GM18502 (cell line): ENCODE results near the gene SIN3A.
"Not testable (repeated sequence)": the region's sequence is repeated elsewhere in the genome, so short reads cannot be mapped to it uniquely, and the experiment has no call there.

ENCODE experiments used
- ATAC-seq: cut with Tn5 transposase; IDR thresholded peaks from one replicate; pipeline ENCODE4 v1.9.1; 2021; ENCODE audit warnings: mild to moderate bottlenecking; ENCODE audit not compliant: unreplicated experiment, poor library complexity

The SIN3A gene

DNA sequence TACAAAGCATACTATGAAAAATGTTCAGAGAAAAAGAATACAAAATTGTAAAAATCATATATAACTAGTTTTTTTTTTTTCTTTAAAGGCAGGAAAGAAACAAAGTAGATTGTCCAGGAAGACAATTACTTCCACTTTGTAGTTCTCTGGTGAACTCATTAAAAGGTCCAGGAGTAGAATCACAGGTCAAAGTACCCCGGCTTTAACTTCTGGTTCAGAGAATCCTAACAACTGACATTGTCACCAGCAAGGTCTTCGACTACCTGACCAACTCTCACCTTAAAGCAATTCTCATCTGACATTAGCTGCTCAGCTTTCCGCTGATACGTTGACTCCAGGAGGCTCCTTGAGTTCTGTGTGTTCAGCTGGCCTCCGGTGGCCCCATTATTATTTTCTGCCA, 67.5 kb downstream of the SIN3A start:
- ATAC-seq = not testable (repeated sequence)

DNA sequence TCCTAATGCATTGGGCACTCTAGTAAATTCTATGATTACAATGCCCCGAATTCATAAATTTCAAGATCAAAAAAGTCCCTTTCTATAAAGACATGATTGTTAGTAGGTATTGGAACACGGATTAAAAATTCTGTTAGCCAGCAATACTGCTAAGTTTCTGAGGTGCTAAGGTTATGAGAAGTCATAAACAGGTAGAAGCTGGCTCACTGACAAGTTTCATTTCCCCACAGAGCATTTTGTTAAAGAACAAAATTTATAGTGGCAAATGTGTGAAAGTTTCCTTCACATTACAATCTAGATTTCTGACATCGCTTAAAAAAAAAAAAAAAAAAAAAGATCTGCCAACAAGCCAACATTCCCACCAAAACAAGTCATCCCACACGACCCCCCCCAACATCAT, 70.7 kb downstream of the SIN3A start:
- no peak for ATAC-seq

- no peak for ATAC-seq
Observed at GRCh38 chr15:75371901-75372688, 79.4 kb downstream of the SIN3A start.

DNA sequence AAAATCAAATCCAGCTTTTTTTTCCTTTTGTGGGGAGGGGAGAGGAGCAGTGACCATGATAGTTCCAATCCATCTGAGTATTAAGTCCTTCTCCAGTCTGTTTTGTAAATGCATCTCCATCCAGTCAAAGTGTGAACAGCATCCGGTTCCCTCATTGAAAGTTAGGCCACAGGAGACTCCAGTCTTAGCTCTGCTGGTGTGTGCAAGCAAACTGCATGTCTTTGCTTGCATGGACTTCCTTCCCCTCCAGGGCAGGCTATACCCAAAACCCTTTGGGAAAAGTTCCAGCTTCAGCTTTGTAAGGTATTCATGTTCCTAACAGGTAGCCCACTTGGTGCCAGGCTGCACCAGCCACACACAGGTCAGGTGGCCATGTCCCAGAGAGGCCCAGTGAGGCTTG, 80.0 kb downstream of the SIN3A start:
- ATAC-seq = no peak

- no peak for ATAC-seq
Observed at GRCh38 chr15:75369897-75370581, 81.5 kb downstream of the SIN3A start.

DNA sequence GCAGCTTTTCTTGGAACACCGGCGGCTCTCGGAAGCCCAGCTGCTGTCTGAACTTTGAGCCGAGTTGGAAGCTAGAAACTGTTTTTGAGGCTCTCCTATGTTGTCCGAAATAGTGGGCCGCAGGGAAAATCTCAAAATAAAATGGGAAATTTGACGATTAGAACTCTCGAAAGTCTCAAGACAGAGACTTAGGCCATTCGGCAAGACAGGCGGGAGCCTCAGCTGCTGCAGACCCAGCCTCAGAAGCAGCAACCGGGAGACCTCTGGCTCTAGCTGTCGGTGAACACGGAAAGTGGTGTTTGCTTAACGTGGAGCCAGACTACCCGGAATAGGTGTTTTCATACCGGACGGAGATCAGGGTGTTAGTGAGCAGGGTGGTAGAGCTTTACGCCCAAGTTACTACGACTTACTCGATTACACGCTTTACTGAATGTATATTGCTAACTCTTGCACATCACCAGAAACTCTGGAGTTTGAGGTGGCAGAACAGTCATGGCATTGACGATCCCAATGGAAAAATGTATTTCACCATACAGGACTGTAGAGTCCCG, 82.7 kb downstream of the SIN3A start:
- ATAC-seq = peak; percentile 10

GRCh38 chr15:75367913-75368688, 83.4 kb downstream of the SIN3A start, which contains the start of gene MAN2C1:
MAN2C1 (minus strand) TSS chr15:75368607; CDS start chr15:75368583, 24 bp downstream.
- peak; percentile 81 for ATAC-seq

- ATAC-seq = no peak
Observed at GRCh38 chr15:75367406-75367912, 84.0 kb downstream of the SIN3A start.

- no peak for ATAC-seq
Observed at GRCh38 chr15:75367006-75367405, 84.5 kb downstream of the SIN3A start.

- no peak for ATAC-seq
Observed at GRCh38 chr15:75366163-75366562, 85.3 kb downstream of the SIN3A start.

DNA sequence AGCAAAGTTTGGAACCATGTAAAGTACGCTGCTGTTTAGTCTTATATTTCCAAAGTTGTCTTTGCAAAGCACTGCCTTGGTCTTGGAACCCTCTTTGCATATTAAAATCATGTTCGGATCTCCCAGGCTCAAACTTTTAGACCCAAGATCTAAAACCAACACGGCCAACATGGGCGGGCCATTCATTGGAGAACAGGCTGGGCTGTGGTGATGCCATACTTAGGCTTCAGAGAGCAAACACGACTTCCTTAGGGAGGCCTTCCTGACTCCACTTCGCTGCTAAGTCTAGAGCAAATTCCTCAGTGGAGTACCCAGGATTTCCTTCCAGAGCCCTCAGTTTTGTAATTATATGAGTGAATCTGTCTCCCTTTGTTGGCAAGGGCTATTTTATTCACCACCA, 86.6 kb downstream of the SIN3A start:
- ATAC-seq = no peak

DNA sequence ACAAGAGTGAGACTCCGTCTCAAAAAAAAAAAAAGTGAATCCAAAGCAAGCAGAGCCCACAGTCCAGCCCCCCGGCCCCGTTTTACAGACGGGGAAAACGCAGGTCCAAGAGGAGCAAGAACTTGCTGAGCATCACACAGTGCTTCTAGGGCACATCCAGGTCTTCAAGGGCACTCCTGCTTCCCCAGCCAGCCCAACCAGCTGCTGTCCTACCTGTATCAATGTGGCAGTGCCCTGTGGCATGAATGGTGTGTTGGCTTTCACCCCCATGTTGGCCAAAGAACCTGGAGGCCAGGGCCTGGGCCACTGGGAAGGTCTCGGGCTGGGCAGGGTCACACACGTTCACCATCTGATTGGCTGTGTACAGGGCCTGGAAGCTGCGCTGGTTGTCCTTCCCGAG, 87.7 kb downstream of the SIN3A start:
- no peak for ATAC-seq

- ATAC-seq = no peak
Observed at GRCh38 chr15:75362642-75363249, 88.7 kb downstream of the SIN3A start.

GRCh38 chr15:75361989-75362641, 89.4 kb downstream of the SIN3A start:
- no peak for ATAC-seq

GRCh38 chr15:75361361-75361988, 90.0 kb downstream of the SIN3A start:
- no peak for ATAC-seq

- ATAC-seq = no peak
Observed at GRCh38 chr15:75360856-75361255, 90.6 kb downstream of the SIN3A start.

GRCh38 chr15:75360391-75360790, 91.1 kb downstream of the SIN3A start:
- no peak for ATAC-seq

DNA sequence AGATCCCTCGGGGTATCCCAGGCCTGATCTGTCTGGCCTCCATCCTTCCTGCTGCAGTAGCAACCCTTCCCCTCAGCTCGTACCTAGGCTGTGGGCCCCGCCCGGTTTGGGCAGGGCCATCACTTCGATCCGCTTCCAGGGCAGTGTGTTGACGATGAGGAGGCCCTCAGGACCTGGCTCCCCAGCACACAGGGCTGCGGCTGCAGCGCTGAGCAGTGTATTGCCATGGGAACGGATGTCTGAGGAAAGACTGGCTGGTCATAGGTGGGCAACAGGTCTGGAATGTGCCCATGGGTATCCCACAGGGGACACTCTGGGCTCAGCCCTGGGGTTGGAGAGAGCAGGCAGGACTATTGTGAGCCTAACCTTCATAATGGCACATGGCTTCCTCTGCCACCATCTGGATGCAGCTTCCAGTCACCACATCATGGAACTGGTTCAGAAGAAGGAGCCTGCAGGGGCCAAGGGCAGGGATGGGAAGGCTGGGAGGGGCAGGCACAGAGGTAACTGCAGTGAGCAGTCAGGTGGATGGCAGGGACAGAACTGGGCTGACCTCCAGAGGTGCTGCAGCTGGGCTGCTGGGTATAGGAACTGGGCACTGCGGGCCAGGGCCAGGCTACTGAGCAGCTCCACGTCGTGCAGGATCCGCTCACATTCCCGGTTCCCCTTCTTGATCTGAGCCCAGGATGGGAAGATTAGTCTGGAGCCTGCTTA, 91.8 kb downstream of the SIN3A start:
- no peak for ATAC-seq
